Subcutaneous adipose tissue (tissue), 4 donors: ENCODE measurements around the gene AGAP3. TPM values are rescaled to one million over a fixed set of nuclear protein-coding genes. Genes with fewer than 3 reads are reported as not detected.

Experiments used
- CTCF ChIP-seq: fragments of 450-650 bp; IDR thresholded peaks from one replicate; pipeline ENCODE4 v1.5.1; 2016; ENCODE audit warnings: low read depth, mild to moderate bottlenecking, control low read depth, antibody characterized with exemption, moderate library complexity
- total RNA-seq, 4 donors: library from RNA; depleted of rRNA; stranded (reverse); fragments of >200 nt; gene quantifications; one replicate each; pipeline ENCODE4 v1.1.0, GENCODE V29; 2016

AGAP3 gene
- total RNA-seq, 4 donors from 2014 or later = 54.4 to 86.7 (median 62.7) TPM

- TF ChIP-seq CTCF = no peak
These were observed 15.7 kb upstream of the AGAP3 start for GRCh38 chr7:151070574-151070960.

- TF ChIP-seq CTCF = no peak
These were observed 15.0 kb upstream of the AGAP3 start for GRCh38 chr7:151071032-151071866.

GRCh38 chr7:151073990-151074389, 12.3 kb upstream of the AGAP3 start:
- TF ChIP-seq CTCF = no peak

- TF ChIP-seq CTCF = no peak
These were observed 11.2 kb upstream of the AGAP3 start for GRCh38 chr7:151074817-151075661.

- no peak for TF ChIP-seq CTCF
These were observed 10.7 kb upstream of the AGAP3 start for GRCh38 chr7:151075662-151075971.

- no peak for TF ChIP-seq CTCF
These were observed 10.3 kb upstream of the AGAP3 start for GRCh38 chr7:151075978-151076426.

- no peak for TF ChIP-seq CTCF
These were observed 9.2 kb upstream of the AGAP3 start for GRCh38 chr7:151076863-151077704.
